ENCODE results near the gene FAM114A1.

FAM114A1 gene

DNA sequence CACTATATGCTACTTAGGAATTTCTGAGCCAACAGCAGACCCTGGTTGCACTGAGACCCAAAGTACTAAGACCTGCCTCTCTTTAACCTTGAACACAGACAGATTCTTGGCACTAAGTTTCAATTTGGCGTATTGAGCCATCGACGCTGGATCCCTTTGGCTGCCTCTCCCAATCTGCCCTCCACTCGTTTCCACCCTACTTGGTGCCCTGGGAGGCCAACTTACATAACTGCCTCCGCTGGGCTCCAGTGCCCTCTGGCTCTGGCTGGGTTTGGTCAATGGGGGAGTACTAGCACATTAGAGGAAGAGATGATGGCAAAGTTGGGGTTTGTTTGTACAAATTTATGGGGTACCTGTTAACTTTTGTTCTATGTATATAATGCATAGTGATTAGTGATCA is 101.1 kb downstream of the FAM114A1 start:
- TF ChIP-seq, protein P1, sequence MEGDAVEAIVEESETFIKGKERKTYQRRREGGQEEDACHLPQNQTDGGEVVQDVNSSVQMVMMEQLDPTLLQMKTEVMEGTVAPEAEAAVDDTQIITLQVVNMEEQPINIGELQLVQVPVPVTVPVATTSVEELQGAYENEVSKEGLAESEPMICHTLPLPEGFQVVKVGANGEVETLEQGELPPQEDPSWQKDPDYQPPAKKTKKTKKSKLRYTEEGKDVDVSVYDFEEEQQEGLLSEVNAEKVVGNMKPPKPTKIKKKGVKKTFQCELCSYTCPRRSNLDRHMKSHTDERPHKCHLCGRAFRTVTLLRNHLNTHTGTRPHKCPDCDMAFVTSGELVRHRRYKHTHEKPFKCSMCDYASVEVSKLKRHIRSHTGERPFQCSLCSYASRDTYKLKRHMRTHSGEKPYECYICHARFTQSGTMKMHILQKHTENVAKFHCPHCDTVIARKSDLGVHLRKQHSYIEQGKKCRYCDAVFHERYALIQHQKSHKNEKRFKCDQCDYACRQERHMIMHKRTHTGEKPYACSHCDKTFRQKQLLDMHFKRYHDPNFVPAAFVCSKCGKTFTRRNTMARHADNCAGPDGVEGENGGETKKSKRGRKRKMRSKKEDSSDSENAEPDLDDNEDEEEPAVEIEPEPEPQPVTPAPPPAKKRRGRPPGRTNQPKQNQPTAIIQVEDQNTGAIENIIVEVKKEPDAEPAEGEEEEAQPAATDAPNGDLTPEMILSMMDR (IDR thresholded peaks at IDR 0.05; ENCODE audit: low read depth, low read length) = no peak
- no peak overlapping the region for H3K4me3 ChIP-seq (ENCODE audit: low read depth, low read length)

DNA sequence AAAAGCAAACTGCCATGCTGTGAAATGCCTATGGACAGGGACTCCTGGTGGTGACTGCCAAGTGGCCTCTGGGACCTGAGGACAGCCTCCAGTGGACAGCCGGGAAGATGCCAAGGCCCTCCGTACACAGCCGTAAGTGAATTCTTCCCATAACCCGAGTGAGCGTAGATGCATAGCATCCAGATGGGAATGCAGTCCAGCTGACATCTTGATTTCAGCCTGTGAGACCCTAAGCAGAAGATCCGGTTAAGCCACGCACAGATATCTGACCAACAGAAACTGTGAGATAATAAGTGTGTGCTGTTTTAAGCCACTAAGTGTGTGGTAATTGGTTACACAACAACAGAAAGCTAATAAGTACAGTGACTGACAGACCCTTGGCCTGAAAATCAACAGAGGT is 108.7 kb downstream of the FAM114A1 start:
- no peak overlapping the region for H3K4me3 ChIP-seq (ENCODE audit: low read depth, low read length)
- TF ChIP-seq, protein P1 (IDR thresholded peaks at IDR 0.05; ENCODE audit: low read depth, low read length) = no peak

DNA sequence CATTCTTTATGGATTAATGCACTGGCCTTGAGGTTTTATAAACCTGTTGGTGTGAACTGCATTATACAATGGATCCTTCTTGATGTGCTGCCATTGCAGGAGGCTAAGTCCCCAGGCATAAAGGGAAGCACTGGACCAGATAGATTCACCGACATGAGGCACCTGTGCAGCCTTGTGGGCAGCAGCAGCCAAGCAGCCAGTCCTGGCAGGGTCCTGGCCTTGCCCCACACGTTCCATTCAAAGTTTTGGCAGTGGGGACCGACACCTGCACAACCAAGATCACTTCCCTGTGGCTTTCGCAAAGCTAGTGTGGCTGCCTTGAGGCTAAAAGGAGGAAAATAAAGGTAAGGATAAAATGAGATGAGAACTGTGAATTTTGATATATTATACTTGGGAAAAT is 111.5 kb downstream of the FAM114A1 start:
- TF ChIP-seq, protein P1 (IDR thresholded peaks at IDR 0.05; ENCODE audit: low read depth, low read length) = no peak
- no peak overlapping the region for H3K4me3 ChIP-seq (ENCODE audit: low read depth, low read length)

DNA sequence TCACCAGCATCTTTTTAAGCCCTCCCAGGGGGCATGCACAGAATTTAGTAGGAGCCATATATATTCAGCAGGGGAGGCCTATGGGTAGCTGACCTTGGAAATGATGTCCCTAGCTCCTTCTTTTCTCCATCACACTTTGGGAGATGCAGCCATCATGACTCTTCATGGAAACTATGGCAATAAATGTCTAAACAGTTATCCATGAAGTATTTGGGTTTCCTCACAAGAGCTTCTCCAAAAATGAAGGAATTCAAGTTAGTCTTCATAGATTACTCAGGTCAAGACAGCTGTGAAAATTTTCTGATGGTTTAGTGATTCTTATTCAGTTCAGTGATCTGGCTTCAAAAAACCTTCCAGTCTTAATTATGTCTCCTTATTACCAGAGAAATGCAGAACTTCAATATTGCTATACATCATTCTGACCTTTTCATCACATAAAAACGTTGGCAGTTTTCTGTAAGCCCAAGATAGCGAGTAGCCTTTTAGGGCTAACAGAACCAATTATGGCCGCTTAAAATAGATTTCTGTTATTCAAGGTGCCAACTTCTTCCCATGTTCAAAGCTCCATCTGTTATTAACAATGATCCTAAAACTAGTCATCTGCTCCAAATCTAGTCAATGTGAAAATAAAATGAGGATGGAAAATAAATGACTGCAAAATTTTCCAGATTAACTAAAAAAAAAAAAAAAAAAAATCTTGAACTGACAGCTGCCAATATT is 112.1 kb downstream of the FAM114A1 start:
- no peak overlapping the region for H3K4me3 ChIP-seq (ENCODE audit: low read depth, low read length)
- TF ChIP-seq, protein P1 (IDR thresholded peaks at IDR 0.05; ENCODE audit: low read depth, low read length) = no peak

DNA sequence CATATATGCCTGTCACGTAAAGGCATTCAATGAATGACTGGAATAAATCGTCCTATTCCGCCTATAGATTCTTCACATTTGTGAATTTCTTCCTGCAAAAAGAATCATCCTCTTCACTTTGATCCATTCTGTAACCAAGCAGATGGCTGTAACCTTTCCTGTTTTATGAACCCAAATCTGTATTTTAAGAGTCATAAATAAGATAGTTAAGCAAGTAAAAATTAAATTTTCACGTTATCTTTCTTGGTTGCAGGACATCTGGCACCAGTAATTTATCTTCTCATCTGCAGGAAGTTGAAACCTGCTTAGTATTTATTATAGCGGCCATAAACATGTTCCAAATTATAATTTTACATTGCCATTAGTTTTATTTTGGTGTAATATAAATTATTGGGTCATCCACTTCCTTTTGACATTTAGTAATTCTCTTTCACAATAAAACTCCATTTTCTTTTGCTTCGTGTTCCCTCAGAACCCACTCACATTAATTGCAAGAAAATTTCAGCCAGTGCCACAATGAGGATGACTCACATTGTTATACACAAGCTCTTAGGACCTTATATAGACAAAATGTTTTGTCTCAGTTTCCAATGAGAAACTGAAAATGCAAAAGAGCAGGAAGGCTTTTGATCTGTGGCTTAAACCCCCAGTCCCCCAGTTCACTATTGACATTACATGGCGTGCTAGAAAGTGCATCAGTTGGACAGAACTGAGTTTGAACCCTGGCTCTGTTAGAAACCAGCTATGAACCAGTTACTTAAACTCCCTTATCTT is 113.5 kb downstream of the FAM114A1 start:
- H3K4me3 ChIP-seq (ENCODE audit: low read depth, low read length) = 0 out of 2 replicates have a peak overlapping the region, but pooled peaks have one; percentile 10
- TF ChIP-seq, protein P1 (IDR thresholded peaks at IDR 0.05; ENCODE audit: low read depth, low read length) = no peak

DNA sequence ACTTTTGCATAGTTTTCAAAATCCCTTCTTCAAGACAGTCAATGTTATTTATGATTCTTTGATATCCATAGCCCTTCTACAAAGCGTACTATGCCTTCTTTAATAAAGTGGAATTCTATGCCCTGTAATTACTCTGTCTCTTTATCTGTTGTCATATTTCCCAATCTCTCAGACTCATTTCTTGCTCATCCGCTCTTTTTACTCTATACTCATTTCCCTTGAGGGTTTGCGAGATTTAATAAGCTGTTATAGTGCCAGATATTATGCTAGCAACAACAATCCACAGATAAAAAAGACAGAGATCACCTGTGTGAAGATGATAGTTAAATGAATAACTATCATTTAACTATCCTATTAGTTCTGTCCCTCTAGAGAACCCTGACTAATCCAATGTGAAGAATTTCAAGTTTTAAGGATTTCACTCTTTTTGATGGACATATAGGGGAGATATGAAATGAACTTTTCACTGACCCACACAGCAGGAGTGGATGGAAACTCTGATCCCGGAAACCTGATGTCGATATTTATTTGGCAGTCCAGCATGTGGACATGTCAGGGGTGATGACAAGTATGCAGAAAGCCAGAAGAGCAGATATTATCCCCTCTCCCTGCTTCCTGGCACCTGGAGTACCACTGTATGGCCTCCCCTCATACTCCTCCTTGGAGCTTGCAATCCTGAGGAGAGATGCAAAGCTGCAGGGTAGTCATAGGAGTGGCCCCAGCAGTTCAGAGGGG is 114.9 kb downstream of the FAM114A1 start:
- TF ChIP-seq, protein P1 (IDR thresholded peaks at IDR 0.05; ENCODE audit: low read depth, low read length) = no peak
- no peak overlapping the region for H3K4me3 ChIP-seq (ENCODE audit: low read depth, low read length)

Measured in WI38 (cell line).